IMR-90 (cell line): ENCODE data around the gene CAMTA1. TPM values are rescaled to one million over a fixed set of nuclear protein-coding genes. Genes with fewer than 3 reads are reported as not detected.

ENCODE experiments used
- ATAC-seq: fragments of 200-7000 bp; cut with Tn5 transposase; 2 replicates; pipeline ENCODE4 v1.9.1; 2020; ENCODE audit warnings: low read depth, mild to moderate bottlenecking, moderate library complexity
- BruUV-seq: library from RNA; stranded (reverse); fragments of 400-500 nt; replicated peaks from 2 replicates; lab custom pipeline; 2021; lab: Mats Ljungman, UMichigan
- CTCF ChIA-PET: fragments of 300-600 bp; formaldehyde crosslinking; extraction: SDS; loops from one replicate; lab custom pipeline; 2021; ENCODE audit warnings: antibody characterized with exemption; lab: Yijun Ruan, JAX
- POLR2A ChIA-PET: fragments of 300-600 bp; sonication (Branson Sonifier 250); formaldehyde crosslinking; loops from one replicate; lab custom pipeline; 2022; ENCODE audit warnings: antibody characterized with exemption; ENCODE audit not compliant: unreplicated experiment; lab: Charles Lee
- DNase-seq: peaks from one replicate; pipeline ENCODE4 v3.0.0; 2013
- H2AFZ ChIP-seq: replicated peaks from 2 replicates; pipeline ENCODE3; 2013; ENCODE audit warnings: low read length, mild to moderate bottlenecking; ENCODE audit not compliant: poor library complexity
- H2AK5ac ChIP-seq: 2 replicates; pipeline ENCODE4 v1.6.1; 2013; ENCODE audit warnings: low read depth, low read length, inconsistent platforms
- H2AK9ac ChIP-seq: replicated peaks from 2 replicates; pipeline ENCODE3; 2013; ENCODE audit warnings: mild to moderate bottlenecking, low read depth, low read length, moderate library complexity; ENCODE audit not compliant: poor library complexity
- H2BK120ac ChIP-seq: 2 replicates; pipeline ENCODE4 v1.6.1; 2013; ENCODE audit warnings: low read depth, low read length, inconsistent platforms
- H2BK15ac ChIP-seq: 3 replicates; pipeline ENCODE4 v1.6.1; 2013; ENCODE audit warnings: low read depth, low read length, inconsistent platforms
- H2BK20ac ChIP-seq: 2 replicates; pipeline ENCODE4 v1.6.1; 2013; ENCODE audit warnings: low read depth, mild to moderate bottlenecking, inconsistent platforms, low read length, moderate library complexity
- H2BK5ac ChIP-seq: 2 replicates; pipeline ENCODE4 v1.6.1; 2013; ENCODE audit warnings: mild to moderate bottlenecking, low read depth, low read length, inconsistent platforms; ENCODE audit not compliant: poor library complexity, severe bottlenecking
- H3K14ac ChIP-seq: replicated peaks from 2 replicates; pipeline ENCODE4 v1.6.1; 2013; ENCODE audit warnings: low read depth, low read length, inconsistent platforms
- H3K18ac ChIP-seq: 2 replicates; pipeline ENCODE4 v1.6.1; 2013; ENCODE audit warnings: low read depth, low read length, control low read depth
- H3K23ac ChIP-seq: 2 replicates; pipeline ENCODE4 v1.6.1; 2013; ENCODE audit warnings: low read depth, low read length, inconsistent platforms
- H3K27ac ChIP-seq: 2 replicates; pipeline ENCODE4 v1.5.1; 2013; ENCODE audit warnings: mild to moderate bottlenecking, control low read depth, low read length; ENCODE audit not compliant: insufficient read depth
- H3K27me3 ChIP-seq: 2 replicates; pipeline ENCODE4 v1.6.1; 2013; ENCODE audit warnings: low read length; ENCODE audit not compliant: control insufficient read depth, insufficient read depth
- H3K36me3 ChIP-seq: 2 replicates; pipeline ENCODE4 v1.6.1; 2013; ENCODE audit warnings: low read length, mixed read lengths; ENCODE audit not compliant: control insufficient read depth, insufficient read depth
- H3K4ac ChIP-seq: 2 replicates; pipeline ENCODE4 v1.6.1; 2013; ENCODE audit warnings: low read depth, low read length, inconsistent platforms
- H3K4me1 ChIP-seq: 2 replicates; pipeline ENCODE4 v1.6.1; 2013; ENCODE audit warnings: low read length, mixed read lengths; ENCODE audit not compliant: control insufficient read depth, insufficient read depth
- H3K4me2 ChIP-seq: 2 replicates; pipeline ENCODE4 v1.6.1; 2013; ENCODE audit warnings: low read depth, mild to moderate bottlenecking, control low read depth, low read length, moderate library complexity
- H3K4me3 ChIP-seq: 2 replicates; pipeline ENCODE4 v1.5.1; 2013; ENCODE audit warnings: low read depth, mild to moderate bottlenecking, control low read depth, low read length, moderate library complexity; ENCODE audit not compliant: insufficient read depth
- H3K56ac ChIP-seq: 2 replicates; pipeline ENCODE4 v1.6.1; 2013; ENCODE audit warnings: low read length, inconsistent platforms; ENCODE audit not compliant: insufficient read depth; ENCODE audit errors: extremely low read depth
- H3K79me1 ChIP-seq, 2 experiments: 2 replicates each; pipeline ENCODE4 v1.6.1; 2013; ENCODE audit warnings: low read length in 2 of 2, inconsistent platforms in 1 of 2, low read depth in 1 of 2
- H3K9ac ChIP-seq: 2 replicates; pipeline ENCODE4 v1.6.1; 2013; ENCODE audit warnings: low read depth, low read length, control low read depth
- H3K9me1 ChIP-seq: 2 replicates; pipeline ENCODE4 v1.6.1; 2013; ENCODE audit warnings: low read length, inconsistent platforms; ENCODE audit not compliant: insufficient read depth
- H3K9me3 ChIP-seq: 2 replicates; pipeline ENCODE4 v1.6.1; 2013; ENCODE audit warnings: low read length; ENCODE audit not compliant: control insufficient read depth, insufficient read depth
- H4K20me1 ChIP-seq: 2 replicates; pipeline ENCODE4 v1.6.1; 2013; ENCODE audit warnings: low read length, inconsistent platforms; ENCODE audit not compliant: insufficient read depth
- H4K5ac ChIP-seq: 2 replicates; pipeline ENCODE4 v1.6.1; 2013; ENCODE audit warnings: mild to moderate bottlenecking, low read depth, low read length, control low read depth
- H4K8ac ChIP-seq, 2 experiments: 2 replicates each; pipeline ENCODE4 v1.6.1; 2013; ENCODE audit warnings: low read depth in 2 of 2, low read length in 2 of 2, control low read depth in 1 of 2, inconsistent platforms in 1 of 2
- H4K91ac ChIP-seq: 2 replicates; pipeline ENCODE4 v1.6.1; 2013; ENCODE audit warnings: low read depth, low read length, inconsistent platforms; ENCODE audit not compliant: insufficient read depth
- CEBPB ChIP-seq: IDR thresholded peaks from 2 replicates; pipeline ENCODE4 v1.6.1; 2012; ENCODE audit warnings: low read depth, low read length, improper control_type of control experiment
- CHD1 ChIP-seq: IDR thresholded peaks from 2 replicates; pipeline ENCODE4 v1.6.1; 2012; ENCODE audit warnings: low read depth, low read length, improper control_type of control experiment
- MAZ ChIP-seq: IDR thresholded peaks from 2 replicates; pipeline ENCODE4 v1.6.1; 2012; ENCODE audit warnings: low read depth, mild to moderate bottlenecking, low read length, improper control_type of control experiment, moderate library complexity, borderline replicate concordance
- MXI1 ChIP-seq: IDR thresholded peaks from 2 replicates; pipeline ENCODE4 v1.6.1; 2012; ENCODE audit warnings: low read depth, mild to moderate bottlenecking, low read length, moderate library complexity, borderline replicate concordance
- RAD21 ChIP-seq: IDR thresholded peaks from 2 replicates; pipeline ENCODE4 v1.6.1; 2012; ENCODE audit warnings: low read length, improper control_type of control experiment
- SMC3 ChIP-seq: fragments of 150-350 bp; IDR thresholded peaks from 2 replicates; pipeline ENCODE4 v1.6.1; 2016; ENCODE audit warnings: low read depth, mild to moderate bottlenecking, antibody characterized with exemption, low read length, moderate library complexity
- WGBS, 2 experiments: methylation state at CpG; one replicate each; pipeline versions ENCODE4 v1.1.5 to v1.1.7; 2013; ENCODE audit warnings: missing lambda C conversion rate in 2 of 2; ENCODE audit not compliant: insufficient read length in 1 of 2; ENCODE audit errors: extremely low coverage in 2 of 2; 5-methylcytosine and 5-hydroxymethylcytosine counted together
- dilution Hi-C: fragments of 300-500 bp; cut with HindIII; formaldehyde crosslinking; loops from one replicate; pipeline ENCODE4 v1.14.3; 2018; ENCODE audit warnings: low sequenced_read_pairs; ENCODE audit not compliant: unreplicated experiment
- in situ Hi-C: fragments of 300-500 bp; cut with MboI; formaldehyde crosslinking; loops from 3 replicates; pipeline ENCODE4 v1.14.3; 2019; ENCODE audit warnings: low sequenced_read_pairs, inconsistent platforms, mixed read lengths
- intact Hi-C: fragments of 100-400 bp; cut with micrococcal nuclease; formaldehyde crosslinking; loops from 2 replicates; pipeline ENCODE4 v1.10.0; 2022
- polyA plus RNA-seq, 3 experiments: library from polyadenylated mRNA; depleted of rRNA; stranded (reverse); fragments of >200 nt; gene quantifications; 2 replicates each; pipeline ENCODE4 v1.2.3, GENCODE V29; 2012; ENCODE audit warnings: low replicate concordance in 1 of 3
- total RNA-seq: library from RNA; depleted of rRNA; stranded (reverse); fragments of >200 nt; gene quantifications from 2 replicates; pipeline ENCODE4 v1.2.3, GENCODE V29; 2012
- TF ChIP-seq, protein P1 (sequence below): fragments of 150-350 bp; IDR thresholded peaks from 2 replicates; pipeline ENCODE4 v1.6.1; 2016; ENCODE audit warnings: low read depth, mild to moderate bottlenecking, low read length, moderate library complexity, borderline replicate concordance
- TF ChIP-seq, protein P2 (sequence below): fragments of 150-350 bp; IDR thresholded peaks from 2 replicates; pipeline ENCODE4 v1.6.1; 2017; ENCODE audit warnings: mild to moderate bottlenecking, antibody characterized with exemption, low read length, low read depth

The CAMTA1 gene
- total and polyA plus RNA-seq, 2 of the 4 experiments (the other 2 are of a cell fraction), result 35.5 to 74.3 TPM

GRCh38 chr1:7198664-7199063 lies 413.4 kb downstream of the CAMTA1 start:
- POLR2A ChIA-PET, result no interaction called here
- no peaks in the 10 kb centered on the region for H3K36me3 ChIP-seq

More at GRCh38 chr1:7198664-7199063, 413.4 kb downstream of the CAMTA1 start:
- TF ChIP-seq CHD1 (no peak), MXI1 (no peak), MAZ (no peak), CEBPB (no peak), RAD21 (no peak), SMC3 (no peak)
- TF ChIP-seq, protein P1, sequence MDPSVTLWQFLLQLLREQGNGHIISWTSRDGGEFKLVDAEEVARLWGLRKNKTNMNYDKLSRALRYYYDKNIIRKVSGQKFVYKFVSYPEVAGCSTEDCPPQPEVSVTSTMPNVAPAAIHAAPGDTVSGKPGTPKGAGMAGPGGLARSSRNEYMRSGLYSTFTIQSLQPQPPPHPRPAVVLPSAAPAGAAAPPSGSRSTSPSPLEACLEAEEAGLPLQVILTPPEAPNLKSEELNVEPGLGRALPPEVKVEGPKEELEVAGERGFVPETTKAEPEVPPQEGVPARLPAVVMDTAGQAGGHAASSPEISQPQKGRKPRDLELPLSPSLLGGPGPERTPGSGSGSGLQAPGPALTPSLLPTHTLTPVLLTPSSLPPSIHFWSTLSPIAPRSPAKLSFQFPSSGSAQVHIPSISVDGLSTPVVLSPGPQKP, result no peak
- TF ChIP-seq, protein P2, sequence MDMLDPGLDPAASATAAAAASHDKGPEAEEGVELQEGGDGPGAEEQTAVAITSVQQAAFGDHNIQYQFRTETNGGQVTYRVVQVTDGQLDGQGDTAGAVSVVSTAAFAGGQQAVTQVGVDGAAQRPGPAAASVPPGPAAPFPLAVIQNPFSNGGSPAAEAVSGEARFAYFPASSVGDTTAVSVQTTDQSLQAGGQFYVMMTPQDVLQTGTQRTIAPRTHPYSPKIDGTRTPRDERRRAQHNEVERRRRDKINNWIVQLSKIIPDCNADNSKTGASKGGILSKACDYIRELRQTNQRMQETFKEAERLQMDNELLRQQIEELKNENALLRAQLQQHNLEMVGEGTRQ, result no peak
- Histone ChIP-seq H2AK9ac (no peak overlapping the region), H3K79me1 (no peaks in the 10 kb centered on the region), H2AFZ (no peak overlapping the region), H3K18ac (no peak overlapping the region), H4K91ac (no peak overlapping the region), H3K56ac (no peak overlapping the region), H3K4me2 (no peak overlapping the region), H3K9ac (no peak overlapping the region), H3K4me1 (no peaks in the 10 kb centered on the region), H3K9me3 (no peaks in the 10 kb centered on the region), H4K8ac (no peak overlapping the region), H3K4me3 (no peak overlapping the region), H2BK20ac (no peak overlapping the region), H3K9me1 (no peaks in the 10 kb centered on the region), H3K27me3 (no peaks in the 10 kb centered on the region; the same call in 1 of the 2 replicates), H2BK5ac (no peak overlapping the region), H4K20me1 (no peaks in the 10 kb centered on the region), H4K5ac (no peak overlapping the region), H2BK120ac (no peak overlapping the region), H2AK5ac (no peak overlapping the region), H3K14ac (no peak overlapping the region), H2BK15ac (no peak overlapping the region), H3K4ac (no peak overlapping the region), H3K27ac (no peak overlapping the region), H3K23ac (no peak overlapping the region)
- DNase-seq, result no peak
- BruUV-seq, result no TSS peak
- in situ Hi-C loops (no loop called here), intact Hi-C loops (no loop called here), dilution Hi-C loops (no loop called here)
- no CpG with 5 or more reads among the region's 5 CpGs for WGBS, 2 experiments
- CTCF ChIA-PET, result no interaction called here
- no peak for ATAC-seq
